Smooth muscle cell (in vitro differentiated cells): Measurements from ENCODE around the gene CACNA1G. TPM values are rescaled to one million over a fixed set of nuclear protein-coding genes. Genes with fewer than 3 reads are reported as not detected.

Experiments used
- DNase-seq: peaks from one replicate; lab custom pipeline; 2025; ENCODE audit not compliant: unreplicated experiment; lab: John Stamatoyannopoulos, UW
- H2AFZ ChIP-seq: fragments of 200-600 bp; sonication (generic); 2 replicates; pipeline ENCODE4 v1.6.0; 2016; ENCODE audit warnings: antibody characterized with exemption, low read depth, mild to moderate bottlenecking
- H3F3A ChIP-seq: fragments of 200-600 bp; sonication (generic); 2 replicates; pipeline ENCODE4 v1.6.0; 2017; ENCODE audit warnings: antibody characterized with exemption, low read depth
- H3K27ac ChIP-seq: fragments of 200-600 bp; sonication (generic); 2 replicates; pipeline ENCODE4 v1.5.1; 2016; ENCODE audit warnings: low read depth, mild to moderate bottlenecking
- H3K27me3 ChIP-seq: fragments of 200-600 bp; sonication (generic); 2 replicates; pipeline ENCODE4 v1.6.1; 2016; ENCODE audit warnings: low read depth, mild to moderate bottlenecking
- H3K36me3 ChIP-seq: fragments of 200-600 bp; sonication (generic); 2 replicates; pipeline ENCODE4 v1.5.1; 2016; ENCODE audit warnings: low read depth
- H3K4me1 ChIP-seq: fragments of 200-600 bp; sonication (generic); 2 replicates; pipeline ENCODE4 v1.5.1; 2016; ENCODE audit warnings: low read depth
- H3K4me2 ChIP-seq: fragments of 200-600 bp; sonication (generic); 2 replicates; pipeline ENCODE4 v1.6.0; 2016; ENCODE audit warnings: mild to moderate bottlenecking
- H3K4me3 ChIP-seq: fragments of 200-600 bp; sonication (generic); 2 replicates; pipeline ENCODE4 v1.5.1; 2016; ENCODE audit warnings: mild to moderate bottlenecking
- H3K79me2 ChIP-seq: fragments of 200-600 bp; sonication (generic); 2 replicates; pipeline ENCODE4 v1.6.0; 2016; ENCODE audit warnings: low read depth, mild to moderate bottlenecking
- H3K9ac ChIP-seq: fragments of 200-600 bp; sonication (generic); 2 replicates; pipeline ENCODE4 v1.6.0; 2016; ENCODE audit warnings: low read depth
- H3K9me3 ChIP-seq: fragments of 200-600 bp; sonication (generic); replicated peaks from 2 replicates; pipeline ENCODE4 v1.5.1; 2016; ENCODE audit warnings: low read depth
- H4K20me1 ChIP-seq: fragments of 200-600 bp; sonication (generic); 2 replicates; pipeline ENCODE4 v1.6.0; 2016; ENCODE audit warnings: low read depth
- WGBS: methylation state at CpG from one replicate; pipeline ENCODE4 v1.1.7; 2016; ENCODE audit warnings: low lambda C conversion rate; 5-methylcytosine and 5-hydroxymethylcytosine counted together
- polyA plus RNA-seq: library from polyadenylated mRNA; unstranded; fragments of >200 nt; fragmentation: Nextera tagmentation; extraction: Ambion mirVana; gene quantifications from 2 replicates; pipeline ENCODE4 v1.2.1, GENCODE V29; 2016
- total RNA-seq: library from RNA; depleted of rRNA; stranded (reverse); fragments of >200 nt; gene quantifications from 2 replicates; pipeline ENCODE4 v1.2.3, GENCODE V29; 2014
- TF ChIP-seq, protein P1 (sequence below): fragments of 200-600 bp; sonication (generic); IDR thresholded peaks from 2 replicates; pipeline ENCODE4 v1.5.1; 2017; ENCODE audit warnings: borderline replicate concordance, mild to moderate bottlenecking, antibody characterized with exemption; ENCODE audit not compliant: insufficient read depth, poor library complexity, severe bottlenecking

Gene CACNA1G
- total and polyA plus RNA-seq, 2 experiments from 2014 or later: 1.6 to 1.7 TPM

DNA sequence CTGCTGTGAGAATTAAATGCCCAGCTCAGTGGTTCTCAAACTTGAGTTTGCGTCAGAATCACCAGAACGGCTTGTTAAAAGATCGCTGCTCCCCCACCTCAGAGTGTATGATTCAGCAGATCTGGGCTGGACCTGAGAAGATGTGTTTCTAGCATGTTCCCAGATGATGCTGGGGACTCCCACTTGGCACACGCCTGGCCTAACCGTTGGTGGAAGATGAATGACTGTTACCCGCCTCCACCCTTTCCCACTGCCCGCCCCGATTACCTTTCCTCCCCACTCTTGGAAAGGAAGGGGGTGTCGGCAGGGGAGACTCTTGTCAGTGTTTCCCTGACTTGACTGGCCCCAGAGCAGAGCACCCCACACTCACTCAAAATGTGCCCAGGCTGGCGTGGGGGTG is 44.9 kb downstream of the CACNA1G start:
- 85% methylated on average over 10 of the region's 10 CpGs for WGBS
- Histone ChIP-seq H3K4me3 (no peak overlapping the region), H3K27me3 (no peaks in the 10 kb centered on the region), H3K4me1 (no peaks in the 10 kb centered on the region), H3K9me3 (no peaks in the 10 kb centered on the region), H3K4me2 (no peak overlapping the region), H4K20me1 (no peaks in the 10 kb centered on the region), H3K36me3 (no peaks in the 10 kb centered on the region), H3K79me2 (no peaks in the 10 kb centered on the region), H3K27ac (no peak overlapping the region), H2AFZ (no peak overlapping the region), H3K9ac (no peak overlapping the region), H3F3A (no peaks in the 10 kb centered on the region)
- no peak for DNase-seq
- TF ChIP-seq, protein P1, sequence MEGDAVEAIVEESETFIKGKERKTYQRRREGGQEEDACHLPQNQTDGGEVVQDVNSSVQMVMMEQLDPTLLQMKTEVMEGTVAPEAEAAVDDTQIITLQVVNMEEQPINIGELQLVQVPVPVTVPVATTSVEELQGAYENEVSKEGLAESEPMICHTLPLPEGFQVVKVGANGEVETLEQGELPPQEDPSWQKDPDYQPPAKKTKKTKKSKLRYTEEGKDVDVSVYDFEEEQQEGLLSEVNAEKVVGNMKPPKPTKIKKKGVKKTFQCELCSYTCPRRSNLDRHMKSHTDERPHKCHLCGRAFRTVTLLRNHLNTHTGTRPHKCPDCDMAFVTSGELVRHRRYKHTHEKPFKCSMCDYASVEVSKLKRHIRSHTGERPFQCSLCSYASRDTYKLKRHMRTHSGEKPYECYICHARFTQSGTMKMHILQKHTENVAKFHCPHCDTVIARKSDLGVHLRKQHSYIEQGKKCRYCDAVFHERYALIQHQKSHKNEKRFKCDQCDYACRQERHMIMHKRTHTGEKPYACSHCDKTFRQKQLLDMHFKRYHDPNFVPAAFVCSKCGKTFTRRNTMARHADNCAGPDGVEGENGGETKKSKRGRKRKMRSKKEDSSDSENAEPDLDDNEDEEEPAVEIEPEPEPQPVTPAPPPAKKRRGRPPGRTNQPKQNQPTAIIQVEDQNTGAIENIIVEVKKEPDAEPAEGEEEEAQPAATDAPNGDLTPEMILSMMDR: no peak

DNA sequence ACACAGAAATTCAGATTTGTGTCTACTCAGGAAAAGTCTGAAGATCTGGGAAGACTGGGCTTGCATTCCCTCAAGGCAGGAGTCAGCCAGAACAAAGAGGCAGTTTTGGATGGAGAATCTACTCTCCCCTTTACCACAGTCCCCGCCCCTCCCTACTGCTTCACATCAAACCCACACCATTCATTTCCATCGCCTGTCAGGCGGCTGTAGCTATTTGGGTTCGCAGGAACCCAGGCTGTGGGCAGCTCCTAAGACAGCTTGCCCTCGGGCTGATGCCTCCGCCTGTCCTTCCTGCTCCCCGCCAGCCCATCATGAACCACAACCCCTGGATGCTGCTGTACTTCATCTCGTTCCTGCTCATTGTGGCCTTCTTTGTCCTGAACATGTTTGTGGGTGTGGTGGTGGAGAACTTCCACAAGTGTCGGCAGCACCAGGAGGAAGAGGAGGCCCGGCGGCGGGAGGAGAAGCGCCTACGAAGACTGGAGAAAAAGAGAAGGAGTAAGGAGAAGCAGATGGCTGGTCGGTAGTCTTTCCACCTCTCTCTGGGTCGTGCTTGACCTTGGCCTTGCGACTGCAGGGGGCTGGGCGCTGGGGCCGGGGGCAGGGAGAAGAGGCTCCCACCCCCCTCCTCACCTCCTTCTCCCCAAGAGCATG is 47.1 kb downstream of the CACNA1G start:
- no peak overlapping the region for H3K27ac ChIP-seq
- no peak overlapping the region for H3K4me3 ChIP-seq
- no peak overlapping the region for H3K9ac ChIP-seq
- H3K4me1 ChIP-seq: no peaks in the 10 kb centered on the region
- no peak overlapping the region for H3K4me2 ChIP-seq
- no peaks in the 10 kb centered on the region for H3K9me3 ChIP-seq
- H3K36me3 ChIP-seq: no peaks in the 10 kb centered on the region
- no peaks in the 10 kb centered on the region for H4K20me1 ChIP-seq
- no peak overlapping the region for H2AFZ ChIP-seq
- H3K79me2 ChIP-seq: no peaks in the 10 kb centered on the region
- TF ChIP-seq, protein P1: no peak
- WGBS: 88% methylated on average over 19 of the region's 19 CpGs
- no peaks in the 10 kb centered on the region for H3F3A ChIP-seq
- no peak for DNase-seq
- H3K27me3 ChIP-seq: no peaks in the 10 kb centered on the region

DNA sequence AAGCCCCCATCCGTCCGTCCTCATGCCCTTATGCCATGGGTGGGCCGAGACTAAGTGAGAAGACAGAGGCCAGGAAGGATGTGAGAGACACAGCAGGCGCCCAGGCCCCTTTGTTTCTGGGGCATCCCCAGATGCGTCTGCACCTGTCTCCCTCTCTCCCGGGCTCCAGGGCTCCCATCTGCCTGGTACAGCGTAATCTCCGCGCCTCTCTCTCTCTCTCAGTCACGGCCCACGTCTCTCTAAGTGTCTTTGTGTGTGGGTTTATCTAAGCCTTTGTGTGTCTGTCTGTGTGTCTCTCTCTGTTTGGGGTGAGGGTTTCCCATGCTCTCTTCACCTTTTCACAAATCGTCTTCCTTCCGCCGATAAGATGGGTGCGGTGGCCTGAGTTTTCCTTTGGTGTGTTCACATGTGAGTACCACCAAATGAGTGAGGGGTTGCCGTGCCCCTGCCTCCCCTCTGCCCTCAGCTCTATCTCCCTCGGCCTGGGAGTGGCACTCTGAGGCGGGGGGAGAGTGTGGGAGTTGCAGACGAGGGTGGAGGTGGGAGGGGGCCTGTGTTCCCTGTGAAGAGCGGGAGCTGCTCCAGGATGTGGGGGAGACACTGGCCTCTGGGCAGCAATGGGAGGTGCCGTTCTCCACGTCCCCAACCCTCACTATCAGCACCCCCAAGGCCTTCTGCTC is 48.3 kb downstream of the CACNA1G start:
- no peak overlapping the region for H3K9ac ChIP-seq
- no peak for DNase-seq
- TF ChIP-seq, protein P1: no peak
- H3K36me3 ChIP-seq: no peaks in the 10 kb centered on the region
- no peaks in the 10 kb centered on the region for H3K9me3 ChIP-seq
- H3K27ac ChIP-seq: no peak overlapping the region
- no peaks in the 10 kb centered on the region for H4K20me1 ChIP-seq
- no peaks in the 10 kb centered on the region for H3K79me2 ChIP-seq
- no peak overlapping the region for H3K4me2 ChIP-seq
- no peak overlapping the region for H2AFZ ChIP-seq
- no peaks in the 10 kb centered on the region for H3K27me3 ChIP-seq
- H3K4me3 ChIP-seq: no peak overlapping the region
- no peaks in the 10 kb centered on the region for H3F3A ChIP-seq
- WGBS: 79% methylated on average over 22 of the region's 22 CpGs
- H3K4me1 ChIP-seq: no peaks in the 10 kb centered on the region
